Body of pancreas (tissue), 4 donors: ENCODE measurements around the gene SYNE2.

Experiments
- CTCF ChIP-seq, 7 experiments: fragments of 450-650 bp in 4 of 7; fragments of 200-600 bp in 3 of 7; sonication (generic) in 3 of 7; IDR thresholded peaks; one replicate each; pipeline ENCODE4 v1.5.1; 2016 to 2019; ENCODE audit warnings: antibody characterized with exemption in 7 of 7
- POLR2A ChIP-seq, 3 donors: fragments of 450-650 bp; IDR thresholded peaks; one replicate each; pipeline ENCODE4 v1.6.1; 2016; ENCODE audit warnings: antibody characterized with exemption in 3 of 3, mild to moderate bottlenecking in 2 of 3

- TF ChIP-seq CTCF (IDR thresholded peaks at IDR 0.05) (no peak), POLR2A (IDR thresholded peaks at IDR 0.05) (no peak)
These were observed 85.6 kb downstream of the SYNE2 start for GRCh38 chr14:63938198-63939005.
